Heart right ventricle (tissue), 16 donors: ENCODE data around the gene CARD11. TPM values are rescaled to one million over a fixed set of nuclear protein-coding genes. Genes with fewer than 3 reads are reported as not detected.

Source experiments
- ATAC-seq, 8 donors: fragments of 200-7000 bp; cut with Tn5 transposase; one replicate each; pipeline ENCODE4 v1.9.1; 2020; ENCODE audit warnings: mild to moderate bottlenecking in 8 of 8, moderate library complexity in 8 of 8, moderate number of reproducible peaks in 1 of 8
- DNase-seq, 2 donors: peaks; one replicate each; pipeline ENCODE4 v3.0.0-alpha.2; 2020
- H3K27ac ChIP-seq, 10 donors: fragments of 200-600 bp; sonication (generic) in 2 of 10; one replicate each; pipeline versions ENCODE4 v1.5.0 to v1.8.0; 2020 to 2022; ENCODE audit warnings: mild to moderate bottlenecking in 3 of 10
- H3K27me3 ChIP-seq, 7 donors: fragments of 200-600 bp; one replicate each; pipeline ENCODE4 v1.8.0; 2021 to 2022; ENCODE audit warnings: mild to moderate bottlenecking in 2 of 7
- H3K36me3 ChIP-seq, 9 donors: fragments of 200-600 bp; sonication (generic) in 1 of 9; one replicate each; pipeline versions ENCODE4 v1.5.0 to v1.8.0; 2020 to 2022; ENCODE audit warnings: mild to moderate bottlenecking in 2 of 9
- H3K4me1 ChIP-seq, 9 donors: fragments of 200-600 bp; sonication (generic) in 1 of 9; one replicate each; pipeline versions ENCODE4 v1.5.0 to v1.8.0; 2020 to 2022; ENCODE audit warnings: mild to moderate bottlenecking in 4 of 9
- H3K4me3 ChIP-seq, 10 donors: fragments of 200-600 bp; sonication (generic) in 2 of 10; one replicate each; pipeline versions ENCODE4 v1.5.0 to v1.8.0; 2020 to 2022; ENCODE audit warnings: mild to moderate bottlenecking in 7 of 10, moderate library complexity in 2 of 10
- H3K9me3 ChIP-seq, 11 donors: fragments of 200-600 bp in 10 of 11; sonication (generic) in 2 of 11; one replicate each; pipeline versions ENCODE4 v1.5.0 to v1.8.0; 2013 to 2022; ENCODE audit warnings: mild to moderate bottlenecking in 2 of 11, control low read depth in 1 of 11, moderate library complexity in 1 of 11
- CTCF ChIP-seq, 9 donors: fragments of 200-600 bp; sonication (generic) in 2 of 9; IDR thresholded peaks; one replicate each; pipeline versions ENCODE4 v1.5.0 to v1.8.0; 2021 to 2022; ENCODE audit warnings: antibody characterized with exemption in 9 of 9, mild to moderate bottlenecking in 5 of 9, moderate library complexity in 1 of 9
- WGBS, 2 donors: extraction: QIAGEN DNeasy Blood & Tissue Kit; methylation state at CpG; one replicate each; pipeline ENCODE4 v1.1.7; 2013; ENCODE audit warnings: inconsistent platforms in 1 of 2; 5-methylcytosine and 5-hydroxymethylcytosine counted together
- intact Hi-C, 10 donors: fragments of 100-400 bp; cut with DNase I; formaldehyde crosslinking; loops; one replicate each; pipeline versions ENCODE4 v1.11.1 to v1.14.2; 2022
- polyA plus RNA-seq, 2 donors: library from polyadenylated mRNA; stranded (reverse); fragments of 200-250 nt; gene quantifications; one replicate each; pipeline ENCODE4 v1.2.3, GENCODE V29; 2013
- total RNA-seq, 10 donors: library from RNA; stranded (reverse); fragmentation: NEBNext Ultra II Directional in 3 of 10; extraction: Animal tissue kit (Norgen Biotek cat#: 25700) in 3 of 10; gene quantifications; one replicate each; pipeline versions ENCODE4 v1.2.1 to v1.2.4, GENCODE V29; 2021 to 2023
- donor health status: Arrhythmogenic right ventricular cardiomyopathy.
- donor health status: ischemic (EF 13 %, LVEDD 7.1; RV severe dilation, severe dysfunction).
- donor health status: healthy with polysubstance abuse.
- donor health status: DM: no; HTN: yes; CAD: no.
- donor health status: DM: no; HTN: no; CAD: no.
- donor health status: ischemic (EF 25% LVEDD 6.9; RV normal size, moderate dysfunction).
- donor health status: ischemic (EF 25% LVEDD 5.7; RV mildly dilated, moderate dysfunction).
- donor health status: healthy.
- donor health status: DM: yes; HTN: yes; CAD: no.
- donor health status: Ischemic cardiomyopathy.
- donor health status: ischemic (EF 35%, LVEDD 5.7; RV mildly dilated, moderate dysfunction).
- donor health status: nonischemic (EF 11% LVEDD 7.7; RV severe dilation, severe dysfunction).
- donor health status: DM: yes; HTN: yes; CAD: no.
- donor health status: PGD.
- donor health status: ischemic (EF 29% LVEDD 5.4; RV normal size, mild dysfunction).
- donor health status: nonischemic (EF 23%, LVEDD 6.1; RV moderate dilation, normal function).

The CARD11 gene
- total and polyA plus RNA-seq, 12 donors: 0.14 to 1.7 (median 0.30) TPM; not detected in 1

DNA sequence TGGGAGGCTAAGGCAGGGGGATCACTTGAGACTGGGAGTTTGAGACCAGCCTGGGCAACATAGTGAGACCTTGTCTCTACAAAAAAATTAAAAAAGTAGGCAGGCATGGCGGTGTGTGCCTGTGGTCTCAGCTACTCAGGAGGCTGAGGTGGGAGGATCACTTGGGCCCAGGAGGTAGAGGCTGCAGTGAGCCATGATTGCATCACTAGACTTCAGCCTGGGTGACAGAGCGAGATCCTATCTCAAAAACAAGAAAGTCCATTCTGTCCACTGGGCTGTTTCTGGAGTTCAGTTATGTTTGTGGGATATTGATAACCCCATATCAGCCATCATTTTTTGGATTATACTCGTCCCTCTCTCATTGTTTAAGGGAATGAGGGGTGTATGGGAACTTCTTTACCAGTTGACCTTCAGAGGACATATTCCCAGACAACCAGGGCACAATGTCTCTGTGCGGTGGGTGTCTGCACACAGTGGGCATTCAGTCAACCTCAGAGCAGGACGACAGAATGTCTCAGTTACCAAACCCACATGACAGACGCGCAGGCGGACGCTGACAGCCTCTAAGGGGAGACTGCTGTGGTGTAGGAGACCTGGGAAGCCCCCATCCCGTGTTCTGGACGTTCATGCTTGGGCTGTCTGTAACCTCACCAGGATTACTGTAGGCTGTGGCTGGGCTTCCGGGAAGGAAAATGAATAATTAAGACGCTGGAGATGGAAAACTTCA, 69.4 kb downstream of the CARD11 start:
- peaks cover 0 to 31% (median 16%) of the 10 kb centered on the region in 7 donors for H3K27me3 ChIP-seq

DNA sequence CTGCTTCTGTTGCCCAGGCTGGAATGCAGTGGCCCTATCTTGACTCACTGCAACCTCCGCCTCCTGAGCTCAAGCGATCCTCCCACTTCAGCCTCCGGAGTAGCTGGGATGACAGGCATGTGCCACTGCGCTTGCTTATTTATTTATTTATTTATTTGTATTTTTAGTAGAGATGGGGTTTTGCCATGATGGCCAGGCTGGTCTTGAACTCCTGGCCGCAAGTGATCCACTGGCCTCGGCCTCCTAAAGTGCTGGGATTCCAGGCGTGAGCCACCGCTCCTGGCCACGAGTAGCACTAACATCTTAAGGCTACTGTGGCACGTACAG, 70.9 kb downstream of the CARD11 start:
- Histone ChIP-seq H3K27me3 (peaks cover 0 to 18% (median 2%) of the 10 kb centered on the region in 7 donors), H3K4me1 (no peaks in the 10 kb centered on the region), H3K9me3 (no peaks in the 10 kb centered on the region), H3K36me3 (no peaks in the 10 kb centered on the region), H3K27ac (no peak overlapping the region), H3K4me3 (no peak overlapping the region)
- WGBS, 2 donors: 87 to 90% methylated on average over 10 of the region's 10 CpGs
- no peak for TF ChIP-seq CTCF (IDR thresholded peaks at IDR 0.05)
- intact Hi-C loops: no loop called here
- ATAC-seq (no peak), DNase-seq (no peak)

More for the DNA sequence above, 69.4 kb downstream of the CARD11 start:
- Histone ChIP-seq H3K9me3 (no peaks in the 10 kb centered on the region), H3K27ac (no peak overlapping the region), H3K36me3 (no peaks in the 10 kb centered on the region), H3K4me1 (no peaks in the 10 kb centered on the region), H3K4me3 (no peak overlapping the region)
- intact Hi-C loops: no loop called here
- 84 to 88% methylated on average over 13 of the region's 13 CpGs for WGBS, 2 donors
- no peak for DNase-seq
- TF ChIP-seq CTCF (IDR thresholded peaks at IDR 0.05): no peak
- ATAC-seq: no peak

- Histone ChIP-seq H3K4me3 (no peak overlapping the region), H3K27me3 (peaks cover 0 to 16% (median 0%) of the 10 kb centered on the region in 7 donors), H3K36me3 (no peaks in the 10 kb centered on the region), H3K4me1 (no peaks in the 10 kb centered on the region), H3K9me3 (no peaks in the 10 kb centered on the region), H3K27ac (no peak overlapping the region)
- WGBS, 2 donors: 65 to 73% methylated on average over 7 of the region's 7 CpGs
- intact Hi-C loops: no loop called here
- TF ChIP-seq CTCF (IDR thresholded peaks at IDR 0.05): no peak
- ATAC-seq: no peak
- no peak for DNase-seq
These were observed 71.5 kb downstream of the CARD11 start for GRCh38 chr7:2971914-2972834.

DNA sequence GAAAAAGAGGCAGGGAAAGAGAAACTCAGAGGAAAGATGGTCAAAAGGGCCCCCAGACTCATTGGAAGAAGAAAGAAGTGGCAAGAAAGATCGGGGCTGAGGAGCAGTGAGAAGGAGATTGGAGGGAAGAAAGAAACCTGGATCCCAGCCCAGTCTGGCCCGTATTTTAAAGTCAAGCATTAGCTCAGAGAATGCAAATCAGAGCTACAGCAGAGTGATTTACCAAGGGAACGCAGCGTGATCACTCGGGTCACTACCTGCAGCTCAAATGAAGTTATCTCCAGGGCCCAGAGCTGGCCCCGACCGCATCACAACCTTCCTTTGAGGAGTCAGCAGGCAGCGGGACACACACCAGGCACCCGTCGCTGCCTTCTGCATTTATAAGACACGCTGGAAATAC, 72.8 kb downstream of the CARD11 start:
- no peak overlapping the region for H3K27ac ChIP-seq
- H3K36me3 ChIP-seq: no peaks in the 10 kb centered on the region
- WGBS, 2 donors: 81 to 82% methylated on average over 11 of the region's 11 CpGs
- ATAC-seq (no peak), DNase-seq (no peak)
- no peaks in the 10 kb centered on the region for H3K4me1 ChIP-seq
- TF ChIP-seq CTCF (IDR thresholded peaks at IDR 0.05): no peak
- no peak overlapping the region for H3K4me3 ChIP-seq
- intact Hi-C loops: no loop called here
- H3K9me3 ChIP-seq: peaks cover 0 to 13% (median 6%) of the 10 kb centered on the region in 11 donors
- H3K27me3 ChIP-seq: peaks cover 0 to 16% (median 0%) of the 10 kb centered on the region in 7 donors
